GM21423 (cell line): ENCODE data around the gene ZMYND19.
"Not testable (repeated sequence)": the region's sequence is repeated elsewhere in the genome, so short reads cannot be mapped to it uniquely, and the experiment has no call there.

Experiments used
- ATAC-seq: cut with Tn5 transposase; IDR thresholded peaks from one replicate; pipeline ENCODE4 v1.9.1; 2021; ENCODE audit warnings: mild to moderate bottlenecking, moderate library complexity; ENCODE audit not compliant: unreplicated experiment

ZMYND19 gene

GRCh38 chr9:137590469-137591383, at the start of gene ZMYND19:
TSS of gene ZMYND19 (minus strand) at chr9:137590512. CDS start at chr9:137590263, 249 bp downstream.
- peak; percentile 81 for ATAC-seq

GRCh38 chr9:137639303-137640051, 49.2 kb upstream of the ZMYND19 start:
- peak; percentile 59 for ATAC-seq

GRCh38 chr9:137638680-137639079, 48.4 kb upstream of the ZMYND19 start:
- no peak for ATAC-seq

- no peak for ATAC-seq
These were observed 43.7 kb upstream of the ZMYND19 start for GRCh38 chr9:137634016-137634415.

GRCh38 chr9:137632230-137633161, 42.2 kb upstream of the ZMYND19 start:
- ATAC-seq = no peak

- no peak for ATAC-seq
These were observed 41.3 kb upstream of the ZMYND19 start for GRCh38 chr9:137631345-137632229.

GRCh38 chr9:137630679-137631078, 40.4 kb upstream of the ZMYND19 start:
- no peak for ATAC-seq

GRCh38 chr9:137630126-137630525, 39.8 kb upstream of the ZMYND19 start:
- ATAC-seq = no peak

- not testable (repeated sequence) for ATAC-seq
These were observed 37.1 kb upstream of the ZMYND19 start for GRCh38 chr9:137627406-137627805.

GRCh38 chr9:137626464-137626863, 36.2 kb upstream of the ZMYND19 start:
- no peak for ATAC-seq

- not testable (repeated sequence) for ATAC-seq
These were observed 31.9 kb upstream of the ZMYND19 start for GRCh38 chr9:137622211-137622610.

- no peak for ATAC-seq
These were observed 30.9 kb upstream of the ZMYND19 start for GRCh38 chr9:137621131-137621757.

- no peak for ATAC-seq
These were observed 30.3 kb upstream of the ZMYND19 start for GRCh38 chr9:137620581-137620980.

GRCh38 chr9:137620048-137620405, 29.7 kb upstream of the ZMYND19 start:
- no peak for ATAC-seq

GRCh38 chr9:137619240-137620047, 29.1 kb upstream of the ZMYND19 start:
- ATAC-seq = peak; percentile 26

GRCh38 chr9:137618105-137619067, 28.1 kb upstream of the ZMYND19 start, which contains the start of gene EHMT1:
TSS of gene EHMT1 (plus strand) at chr9:137619005. CDS start at chr9:137619029, 24 bp downstream.
- ATAC-seq = peak; percentile 62

- ATAC-seq = no peak
These were observed 25.1 kb upstream of the ZMYND19 start for GRCh38 chr9:137615387-137615871.
